ENCODE measurements around the gene GINS3. TPM values are rescaled to one million over a fixed set of nuclear protein-coding genes. Genes with fewer than 3 reads are reported as not detected.

The GINS3 gene
- total RNA-seq, 1 donor from 2014 or later = 5.9 TPM

GRCh38 chr16:58425245-58425644, 33.0 kb downstream of the GINS3 start:
- DNase-seq = no peak
- no peak overlapping the region for H3K27ac Mint-ChIP-seq (ENCODE audit: unreplicated experiment)
- no peaks in the 10 kb centered on the region for H3K36me3 Mint-ChIP-seq (ENCODE audit: unreplicated experiment)
- H3K9me3 Mint-ChIP-seq (ENCODE audit: unreplicated experiment) = no peaks in the 10 kb centered on the region
- peaks cover 2% of the 10 kb centered on the region for H3K27me3 Mint-ChIP-seq (ENCODE audit: unreplicated experiment)
- H3K4me3 Mint-ChIP-seq (ENCODE audit: unreplicated experiment) = no peak overlapping the region
- H3K4me1 Mint-ChIP-seq (ENCODE audit: low read depth, unreplicated experiment) = peaks cover 4% of the 10 kb centered on the region
- TF ChIP-seq, protein P1, sequence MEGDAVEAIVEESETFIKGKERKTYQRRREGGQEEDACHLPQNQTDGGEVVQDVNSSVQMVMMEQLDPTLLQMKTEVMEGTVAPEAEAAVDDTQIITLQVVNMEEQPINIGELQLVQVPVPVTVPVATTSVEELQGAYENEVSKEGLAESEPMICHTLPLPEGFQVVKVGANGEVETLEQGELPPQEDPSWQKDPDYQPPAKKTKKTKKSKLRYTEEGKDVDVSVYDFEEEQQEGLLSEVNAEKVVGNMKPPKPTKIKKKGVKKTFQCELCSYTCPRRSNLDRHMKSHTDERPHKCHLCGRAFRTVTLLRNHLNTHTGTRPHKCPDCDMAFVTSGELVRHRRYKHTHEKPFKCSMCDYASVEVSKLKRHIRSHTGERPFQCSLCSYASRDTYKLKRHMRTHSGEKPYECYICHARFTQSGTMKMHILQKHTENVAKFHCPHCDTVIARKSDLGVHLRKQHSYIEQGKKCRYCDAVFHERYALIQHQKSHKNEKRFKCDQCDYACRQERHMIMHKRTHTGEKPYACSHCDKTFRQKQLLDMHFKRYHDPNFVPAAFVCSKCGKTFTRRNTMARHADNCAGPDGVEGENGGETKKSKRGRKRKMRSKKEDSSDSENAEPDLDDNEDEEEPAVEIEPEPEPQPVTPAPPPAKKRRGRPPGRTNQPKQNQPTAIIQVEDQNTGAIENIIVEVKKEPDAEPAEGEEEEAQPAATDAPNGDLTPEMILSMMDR (IDR thresholded peaks at IDR 0.05; ENCODE audit: partially characterized antibody, unreplicated experiment) = no peak

GRCh38 chr16:58425756-58426494, 33.7 kb downstream of the GINS3 start:
- H3K27ac Mint-ChIP-seq (ENCODE audit: unreplicated experiment) = no peak overlapping the region

DNA sequence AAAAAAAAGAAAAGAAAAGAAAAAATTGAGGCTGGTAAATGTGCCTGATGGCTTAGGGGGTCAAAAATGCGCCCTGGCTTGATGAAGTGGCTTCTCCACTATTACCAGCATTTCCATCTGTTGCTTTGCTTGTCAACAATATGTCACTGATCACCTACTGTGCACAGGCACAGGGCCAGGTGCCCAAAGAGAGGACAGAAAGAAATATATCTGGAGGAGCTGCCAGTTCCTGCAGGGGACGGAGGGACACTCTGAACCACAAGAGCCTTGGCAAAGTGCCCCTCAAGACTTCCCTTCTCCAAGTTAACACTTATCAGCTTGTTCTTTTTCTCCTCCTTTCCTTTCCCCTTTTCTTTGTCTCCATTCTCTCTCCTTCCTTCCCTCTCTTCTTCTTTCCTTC, 34.7 kb downstream of the GINS3 start:
- Mint-ChIP-seq H3K4me3 (ENCODE audit: unreplicated experiment) (no peak overlapping the region), H3K36me3 (ENCODE audit: unreplicated experiment) (no peaks in the 10 kb centered on the region)

More at GRCh38 chr16:58425756-58426494, 33.7 kb downstream of the GINS3 start:
- Mint-ChIP-seq H3K9me3 (ENCODE audit: unreplicated experiment) (no peaks in the 10 kb centered on the region), H3K4me3 (ENCODE audit: unreplicated experiment) (no peak overlapping the region), H3K27me3 (ENCODE audit: unreplicated experiment) (peaks cover 2% of the 10 kb centered on the region), H3K4me1 (ENCODE audit: low read depth, unreplicated experiment) (peaks cover 4% of the 10 kb centered on the region), H3K36me3 (ENCODE audit: unreplicated experiment) (no peaks in the 10 kb centered on the region)
- no peak for DNase-seq
- TF ChIP-seq, protein P1 (IDR thresholded peaks at IDR 0.05; ENCODE audit: partially characterized antibody, unreplicated experiment) = no peak

GRCh38 chr16:58428621-58429542, 36.6 kb downstream of the GINS3 start:
- no peak for DNase-seq
- Mint-ChIP-seq H3K27me3 (ENCODE audit: unreplicated experiment) (peaks cover 2% of the 10 kb centered on the region), H3K4me1 (ENCODE audit: low read depth, unreplicated experiment) (peaks cover 2% of the 10 kb centered on the region), H3K27ac (ENCODE audit: unreplicated experiment) (no peak overlapping the region), H3K36me3 (ENCODE audit: unreplicated experiment) (peaks cover 12% of the 10 kb centered on the region), H3K9me3 (ENCODE audit: unreplicated experiment) (peaks cover 9% of the 10 kb centered on the region), H3K4me3 (ENCODE audit: unreplicated experiment) (no peak overlapping the region)
- TF ChIP-seq, protein P1 (IDR thresholded peaks at IDR 0.05; ENCODE audit: partially characterized antibody, unreplicated experiment) = no peak

More for the DNA sequence above, 34.7 kb downstream of the GINS3 start:
- H3K9me3 Mint-ChIP-seq (ENCODE audit: unreplicated experiment) = no peaks in the 10 kb centered on the region
- H3K27ac Mint-ChIP-seq (ENCODE audit: unreplicated experiment) = no peak overlapping the region
- peaks cover 2% of the 10 kb centered on the region for H3K4me1 Mint-ChIP-seq (ENCODE audit: low read depth, unreplicated experiment)
- H3K27me3 Mint-ChIP-seq (ENCODE audit: unreplicated experiment) = peaks cover 2% of the 10 kb centered on the region
- DNase-seq = no peak
- TF ChIP-seq, protein P1 (IDR thresholded peaks at IDR 0.05; ENCODE audit: partially characterized antibody, unreplicated experiment) = no peak
